NCI-H128 (cell line): ENCODE measurements around the gene TSR3.
"Not testable (repeated sequence)": the region's sequence is repeated elsewhere in the genome, so short reads cannot be mapped to it uniquely, and the experiment has no call there.

Experiments
- DNase-seq: peaks from one replicate; lab custom pipeline; 2025; ENCODE audit not compliant: unreplicated experiment; lab: John Stamatoyannopoulos, UW

The TSR3 gene

DNA sequence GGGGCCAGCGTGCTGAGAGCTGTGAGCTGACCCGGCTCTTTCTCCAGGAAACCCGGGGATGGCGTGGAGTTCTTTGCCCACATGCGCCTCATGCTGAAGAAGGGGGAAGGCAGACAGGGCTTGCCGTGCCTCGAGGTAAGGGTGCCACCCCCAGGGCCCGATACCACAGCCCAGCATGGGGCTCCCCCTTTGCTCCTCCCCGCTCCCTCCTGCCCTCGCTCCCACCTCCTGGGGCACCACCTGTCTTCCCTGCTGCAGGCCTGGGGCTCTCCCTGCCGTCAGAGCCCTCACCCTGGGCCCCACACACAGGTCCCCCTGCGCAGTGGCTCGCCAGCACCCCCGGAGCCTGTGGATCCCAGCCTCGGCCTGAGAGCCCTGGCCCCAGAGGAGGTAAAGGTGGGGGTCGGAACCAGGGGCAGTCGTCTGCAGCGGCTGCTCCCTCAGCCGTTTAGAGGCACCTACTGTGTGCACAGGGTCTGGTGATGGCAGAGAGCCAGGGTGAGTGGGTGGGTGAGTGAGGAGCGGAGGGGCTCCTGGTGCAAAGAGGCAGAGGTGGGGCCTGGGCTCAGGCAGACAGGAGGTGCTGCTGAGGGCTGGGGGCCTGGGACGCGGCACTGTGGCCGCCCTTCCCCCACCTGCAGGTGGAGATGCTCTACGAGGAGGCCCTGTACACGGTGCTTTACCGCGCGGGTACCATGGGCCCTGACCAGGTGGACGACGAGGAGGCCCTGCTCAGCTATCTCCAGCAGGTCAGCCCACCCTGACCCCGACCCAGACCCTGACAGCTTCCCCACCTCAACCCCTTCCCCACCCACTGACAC is 12.6 kb downstream of the TSR3 start:
- no peak for DNase-seq

GRCh38 chr16:1338119-1338730 is 13.5 kb downstream of the TSR3 start:
- no peak for DNase-seq

- DNase-seq: no peak
Observed at GRCh38 chr16:1337486-1337885, 14.2 kb downstream of the TSR3 start.

- no peak for DNase-seq
Observed at GRCh38 chr16:1336619-1337018, 15.1 kb downstream of the TSR3 start.

DNA sequence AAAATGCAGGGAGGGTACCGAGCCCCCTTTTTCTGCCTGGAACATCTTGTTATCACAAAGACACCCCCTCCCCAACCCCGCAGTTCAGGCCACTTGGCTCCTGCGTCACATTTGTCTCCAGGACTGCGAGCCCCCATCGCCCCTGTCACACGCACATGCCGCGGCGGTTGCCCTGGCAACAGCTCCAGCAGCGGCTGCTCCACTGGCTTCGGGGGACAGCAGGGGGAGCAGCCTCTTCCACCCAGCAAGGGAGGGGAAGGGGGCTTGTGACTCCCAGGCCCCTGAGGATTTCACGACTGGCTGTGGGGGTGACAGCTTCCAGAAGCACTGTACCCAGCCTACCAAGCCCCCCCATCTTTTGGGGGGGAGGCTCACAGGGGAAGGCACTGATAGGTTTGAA is 15.7 kb downstream of the TSR3 start:
- no peak for DNase-seq

GRCh38 chr16:1335211-1335971 is 16.3 kb downstream of the TSR3 start:
- DNase-seq: no peak

DNA sequence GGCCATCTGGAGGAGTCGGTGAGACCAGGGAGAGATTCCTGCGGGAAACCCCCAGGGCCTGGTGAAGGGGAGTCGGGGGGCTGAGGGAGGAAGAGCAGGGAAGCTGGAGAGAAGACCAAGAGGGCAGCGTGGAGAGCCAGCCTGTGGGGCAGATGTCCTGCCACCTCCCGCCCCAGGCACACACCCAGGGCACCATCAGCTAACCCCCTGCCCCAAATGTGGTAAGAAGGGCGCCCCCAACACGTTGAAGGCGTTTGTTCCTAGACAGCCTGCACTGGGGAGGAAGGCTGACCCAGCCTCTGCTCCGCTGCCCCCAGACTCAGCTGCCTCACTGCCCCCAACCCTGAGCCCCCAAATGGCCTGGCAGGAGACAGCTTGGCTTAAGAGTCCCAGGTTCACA is 16.9 kb downstream of the TSR3 start:
- DNase-seq: no peak

DNA sequence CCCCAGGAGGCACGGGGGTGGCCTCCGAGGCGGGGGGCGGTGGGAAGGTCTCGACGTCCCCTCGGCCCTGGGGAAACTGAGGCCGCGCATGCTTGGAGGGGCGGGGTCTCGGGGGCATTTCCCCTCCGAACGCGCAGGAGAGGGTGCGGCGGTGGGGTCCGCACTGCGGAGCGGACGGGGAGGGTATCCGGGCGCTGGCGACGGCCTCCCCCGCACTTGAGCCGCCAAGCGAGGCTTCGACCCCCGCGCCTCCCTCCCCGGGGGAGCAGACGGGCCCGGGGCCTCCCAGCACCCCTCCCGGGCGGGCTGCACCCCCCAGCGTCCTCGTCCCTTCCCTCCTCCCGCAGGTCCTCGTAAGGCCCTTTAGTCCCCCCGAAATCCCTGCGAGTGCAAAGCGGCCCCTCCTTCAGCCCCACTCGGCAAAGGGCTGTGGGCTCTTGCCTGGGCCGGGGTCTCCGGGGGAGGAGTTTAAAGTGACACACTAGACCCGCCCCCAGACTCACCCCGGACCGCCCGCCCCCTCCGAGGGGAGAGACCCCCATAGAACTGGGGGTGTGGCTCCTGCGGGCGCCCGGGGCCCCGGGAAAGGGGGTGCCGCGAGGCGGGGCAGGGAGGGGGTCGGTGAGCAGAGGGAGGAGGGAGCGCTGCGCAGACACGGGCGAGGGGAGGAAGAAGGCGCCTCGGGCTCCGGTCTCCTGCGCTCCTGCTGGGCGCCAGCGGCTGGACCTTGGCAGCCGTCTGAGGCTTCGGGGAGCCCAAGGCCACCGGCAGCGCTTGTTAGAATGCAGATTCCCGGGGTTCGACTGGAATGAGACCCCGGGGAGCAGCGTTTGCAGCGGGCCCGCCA is 17.6 kb downstream of the TSR3 start:
- DNase-seq: no peak

GRCh38 chr16:1333149-1333812 is 18.4 kb downstream of the TSR3 start, which contains the start of gene BAIAP3:
TSS of gene BAIAP3 (plus strand) at chr16:1333645. CDS start at chr16:1338550, 4,905 bp downstream.
- DNase-seq: no peak

- no peak for DNase-seq
Observed at GRCh38 chr16:1332618-1333148, 19.0 kb downstream of the TSR3 start.

- DNase-seq: no peak
Observed at GRCh38 chr16:1331712-1332617, 19.7 kb downstream of the TSR3 start.

GRCh38 chr16:1330931-1331711 is 20.6 kb downstream of the TSR3 start:
- DNase-seq: no peak

GRCh38 chr16:1330260-1330914 is 21.3 kb downstream of the TSR3 start:
- DNase-seq: no peak

DNA sequence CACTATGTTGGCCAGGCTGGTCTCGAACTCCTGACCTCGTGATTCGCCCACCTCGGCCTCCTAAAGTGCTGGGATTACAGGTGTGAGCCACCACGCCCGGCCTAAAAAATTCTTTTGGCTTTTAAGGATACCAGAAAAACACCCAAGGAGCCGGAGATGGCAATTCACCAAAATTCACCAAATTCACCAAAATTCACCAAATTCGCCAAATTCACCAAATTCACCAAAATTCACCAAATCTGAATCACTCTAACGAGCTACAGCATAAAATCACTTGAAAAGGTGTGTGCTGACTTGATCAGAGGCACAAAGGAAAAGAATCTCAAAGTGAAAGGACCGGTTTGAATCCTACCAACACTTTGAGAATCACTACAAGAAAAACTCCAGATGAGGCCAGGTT is 22.7 kb downstream of the TSR3 start:
- DNase-seq: not testable (repeated sequence)

GRCh38 chr16:1328136-1328535 is 23.5 kb downstream of the TSR3 start:
- not testable (repeated sequence) for DNase-seq

DNA sequence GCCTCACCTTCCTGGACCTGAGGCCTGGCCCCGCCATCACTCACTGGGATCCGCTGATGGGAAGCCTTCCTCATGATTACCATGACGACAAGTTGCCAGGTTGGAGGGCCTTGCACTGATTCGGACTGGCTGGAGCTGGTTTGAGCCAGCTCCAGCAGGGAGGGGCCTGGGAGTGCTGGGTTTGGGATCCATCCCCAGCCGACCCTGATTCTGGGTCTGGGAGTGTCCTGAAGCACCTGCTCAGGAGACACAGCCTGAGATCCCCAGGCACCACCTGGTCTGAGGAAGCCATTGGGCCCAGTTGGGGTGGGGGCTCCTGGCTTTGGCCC is 24.1 kb downstream of the TSR3 start:
- DNase-seq: no peak

DNA sequence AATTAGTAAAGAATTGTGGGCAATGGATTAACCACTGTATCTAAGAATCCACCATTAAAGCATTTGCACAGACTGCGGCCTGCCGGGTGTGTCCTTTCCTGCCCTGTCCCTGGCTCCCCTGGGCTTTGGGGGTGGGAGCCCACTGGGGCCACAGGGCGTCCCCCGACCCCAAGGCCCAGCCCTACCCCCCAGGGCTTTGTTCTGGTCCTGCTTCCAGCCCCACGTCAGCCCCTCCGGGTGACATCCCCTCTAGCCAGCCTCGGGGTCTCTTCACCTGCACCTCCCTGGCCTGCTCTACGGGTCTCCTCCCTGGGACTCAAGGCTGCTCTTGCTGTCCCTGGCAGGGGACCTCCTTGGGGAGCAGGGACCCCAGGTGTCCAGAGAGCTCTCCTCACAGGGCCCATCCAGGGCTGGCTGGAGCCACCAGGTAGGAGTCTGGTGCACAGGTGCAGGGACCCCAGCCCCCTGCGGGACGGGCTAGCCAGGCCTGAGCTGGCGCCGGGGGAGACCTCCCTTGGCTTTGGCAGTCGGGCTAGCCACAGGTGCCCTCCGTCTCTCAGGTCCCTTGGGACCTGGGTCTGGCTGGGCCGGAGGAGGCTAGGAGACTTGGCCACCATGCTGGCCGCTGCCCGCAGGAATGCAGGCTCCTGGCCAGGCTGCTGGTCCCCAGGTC is 24.6 kb downstream of the TSR3 start:
- DNase-seq: no peak
